Keratinocyte (primary cell): ENCODE measurements around the gene PARD6G. TPM values are rescaled to one million over a fixed set of nuclear protein-coding genes. Genes with fewer than 3 reads are reported as not detected.

Experiments
- DNase-seq: peaks from one replicate; pipeline ENCODE4 v3.0.0-alpha.2; 2011; ENCODE audit warnings: low read depth, missing footprints, low spot score
- FAIRE-seq: peaks from 2 replicates; lab custom pipeline; 2011; peaks lifted over from hg19 to GRCh38; lab: Jason Lieb, UNC
- H2AFZ ChIP-seq: 2 replicates; pipeline ENCODE4 v1.6.0; 2012; ENCODE audit warnings: low read length, control low read depth, inconsistent platforms; ENCODE audit not compliant: control insufficient read depth
- H3K27ac ChIP-seq: 2 replicates; pipeline ENCODE4 v1.5.1; 2011; ENCODE audit warnings: low read length; ENCODE audit not compliant: control insufficient read depth, insufficient read depth
- H3K27me3 ChIP-seq: 3 replicates; pipeline ENCODE4 v1.6.0; 2011; ENCODE audit warnings: low read length; ENCODE audit not compliant: control insufficient read depth, insufficient read depth; ENCODE audit errors: extremely low read depth
- H3K36me3 ChIP-seq, 2 experiments: 2 replicates in 1 of 2; 3 replicates in 1 of 2; pipeline ENCODE4 v1.5.1; 2011; ENCODE audit warnings: low read length in 2 of 2, mild to moderate bottlenecking in 1 of 2; ENCODE audit not compliant: control insufficient read depth in 2 of 2, insufficient read depth in 2 of 2; ENCODE audit errors: extremely low read depth in 1 of 2
- H3K4me1 ChIP-seq: 3 replicates; pipeline ENCODE4 v1.5.1; 2011; ENCODE audit warnings: low read length; ENCODE audit not compliant: control insufficient read depth, insufficient read depth; ENCODE audit errors: extremely low read depth
- H3K4me2 ChIP-seq: 3 replicates; pipeline ENCODE4 v1.6.0; 2011; ENCODE audit warnings: low read depth, low read length; ENCODE audit not compliant: control insufficient read depth, insufficient read depth; ENCODE audit errors: extremely low read depth
- H3K4me3 ChIP-seq, 3 experiments: fragments of 200-600 bp in 1 of 3; sonication (generic) in 1 of 3; 2 replicates in 2 of 3; 3 replicates in 1 of 3; pipeline ENCODE4 v1.5.1; 2011 to 2016; ENCODE audit warnings: low read length in 3 of 3, mild to moderate bottlenecking in 3 of 3, control low read depth in 2 of 3, inconsistent platforms in 1 of 3, low read depth in 1 of 3, mixed read lengths in 1 of 3, mixed run types in 1 of 3, moderate library complexity in 1 of 3; ENCODE audit not compliant: control insufficient read depth in 2 of 3, insufficient read depth in 2 of 3; ENCODE audit errors: extremely low read depth in 1 of 3
- H3K79me2 ChIP-seq: 2 replicates; pipeline ENCODE4 v1.6.0; 2012; ENCODE audit warnings: low read length; ENCODE audit not compliant: control insufficient read depth, insufficient read depth
- H3K9ac ChIP-seq: 3 replicates; pipeline ENCODE4 v1.6.0; 2011; ENCODE audit warnings: low read length; ENCODE audit not compliant: control insufficient read depth, insufficient read depth; ENCODE audit errors: extremely low read depth
- H3K9me1 ChIP-seq: 3 replicates; pipeline ENCODE4 v1.6.0; 2011; ENCODE audit warnings: low read length; ENCODE audit not compliant: control insufficient read depth, insufficient read depth; ENCODE audit errors: extremely low read depth
- H3K9me3 ChIP-seq: 2 replicates; pipeline ENCODE4 v1.5.1; 2012; ENCODE audit warnings: low read depth, low read length; ENCODE audit not compliant: control insufficient read depth
- H4K20me1 ChIP-seq: 3 replicates; pipeline ENCODE4 v1.6.0; 2011; ENCODE audit warnings: low read length; ENCODE audit not compliant: control insufficient read depth, insufficient read depth; ENCODE audit errors: extremely low read depth
- CTCF ChIP-seq, 3 experiments: IDR thresholded peaks in 1 of 3; conservative IDR thresholded peaks in 1 of 3; optimal IDR thresholded peaks in 1 of 3; 2 replicates in 2 of 3; 3 replicates in 1 of 3; pipeline versions ENCODE3 to v1.5.1; 2011; ENCODE audit warnings: low read length in 3 of 3, mild to moderate bottlenecking in 3 of 3, moderate library complexity in 2 of 3, control low read depth in 1 of 3, inconsistent platforms in 1 of 3; ENCODE audit not compliant: insufficient read depth in 2 of 3; ENCODE audit errors: extremely low read depth in 1 of 3
- EZH2 ChIP-seq: IDR thresholded peaks from one replicate; pipeline ENCODE4 v1.6.1; 2012; ENCODE audit warnings: inconsistent platforms, mild to moderate bottlenecking, low read length, moderate library complexity
- dilution Hi-C: fragments of 300-500 bp; cut with MboI; formaldehyde crosslinking; loops from one replicate; pipeline ENCODE4 v1.7.0; 2020; ENCODE audit warnings: low sequenced_read_pairs; ENCODE audit not compliant: extremely low pct_ligation_motif_present
- polyA plus RNA-seq, 5 experiments: library from polyadenylated mRNA; depleted of rRNA in 3 of 5; stranded (reverse) in 3 of 5; stranded (forward) in 1 of 5; unstranded in 1 of 5; fragments of >200 nt; gene quantifications; 1 replicate in 1 of 5; 2 replicates in 3 of 5; 3 replicates in 1 of 5; pipeline versions ENCODE4 v1.2.1 to v1.2.3, GENCODE V29; 2011 to 2012; ENCODE audit warnings: missing spikeins in 2 of 5, low read depth in 1 of 5, low replicate concordance in 1 of 5

Gene PARD6G
- polyA plus RNA-seq, 1 donor (not counting 4 experiments of a cell fraction or from before 2014, with no cell fraction given): 21.3 TPM

GRCh38 chr18:80205294-80205693, 42.0 kb downstream of the PARD6G start:
- DNase-seq (no peak), FAIRE-seq (no peak)
- Histone ChIP-seq H3K27me3 (no peaks in the 10 kb centered on the region), H3K36me3 (peaks cover 11 to 13% of the 10 kb centered on the region in 2 experiments), H4K20me1 (no peaks in the 10 kb centered on the region), H3K4me1 (peaks cover 2% of the 10 kb centered on the region), H3K9me1 (no peaks in the 10 kb centered on the region), H3K79me2 (peaks cover 24% of the 10 kb centered on the region), H3K27ac (no peak overlapping the region), H3K4me3 (no peak overlapping the region), H3K4me2 (no peak overlapping the region), H3K9ac (no peak overlapping the region), H2AFZ (no peak overlapping the region), H3K9me3 (no peaks in the 10 kb centered on the region)
- dilution Hi-C loops: no loop called here
- TF ChIP-seq CTCF (optimal IDR thresholded peaks at IDR 0.05 in 1 of 3, IDR thresholded peaks at IDR 0.05 in 1 of 3, conservative IDR thresholded peaks at IDR 0.05 in 1 of 3; ENCODE audit: extremely low read depth in 1 of 3, insufficient read depth in 2 of 3, low read length in 3 of 3): no peak
- TF ChIP-seq EZH2: no peak

GRCh38 chr18:80204142-80204541, 43.2 kb downstream of the PARD6G start:
- Histone ChIP-seq H3K9me3 (no peaks in the 10 kb centered on the region), H3K9me1 (no peaks in the 10 kb centered on the region), H3K4me2 (no peak overlapping the region), H3K36me3 (peaks cover 11 to 13% of the 10 kb centered on the region in 2 experiments), H3K4me3 (no peak overlapping the region), H4K20me1 (no peaks in the 10 kb centered on the region), H2AFZ (no peak overlapping the region), H3K9ac (no peak overlapping the region), H3K27me3 (no peaks in the 10 kb centered on the region), H3K27ac (no peak overlapping the region), H3K79me2 (peaks cover 22% of the 10 kb centered on the region), H3K4me1 (no peaks in the 10 kb centered on the region)
- dilution Hi-C loops: no loop called here
- FAIRE-seq (no peak), DNase-seq (no peak)
- no peak for TF ChIP-seq CTCF (optimal IDR thresholded peaks at IDR 0.05 in 1 of 3, IDR thresholded peaks at IDR 0.05 in 1 of 3, conservative IDR thresholded peaks at IDR 0.05 in 1 of 3; ENCODE audit: extremely low read depth in 1 of 3, insufficient read depth in 2 of 3, low read length in 3 of 3)
- TF ChIP-seq EZH2: no peak
